ENCODE measurements around the gene DSN1. TPM values are rescaled to one million over a fixed set of nuclear protein-coding genes. Genes with fewer than 3 reads are reported as not detected.
A peak's percentile ranks its signal among the peaks of the same experiment; 100 is the strongest.

Gene DSN1
- total and polyA plus RNA-seq, 2 experiments from 2014 or later, result 19.4 to 26.4 TPM

- Histone ChIP-seq H2AFZ (no peak overlapping the region), H3K36me3 (ENCODE audit: insufficient read depth) (peaks cover 30% of the 10 kb centered on the region; the same call in 1 of the 2 replicates), H3K27me3 (ENCODE audit: insufficient read depth) (no peaks in the 10 kb centered on the region), H3K4me2 (no peak overlapping the region), H3K4me3 (no peak overlapping the region), H3K79me2 (replicated peaks; ENCODE audit: insufficient read depth) (no peaks in the 10 kb centered on the region), H3K9me2 (ENCODE audit: insufficient read depth) (no peaks in the 10 kb centered on the region), H4K20me1 (replicated peaks; ENCODE audit: insufficient read depth) (peaks cover 3% of the 10 kb centered on the region; the same call in 1 of the 2 replicates), H3K4me1 (ENCODE audit: insufficient read depth) (no peaks in the 10 kb centered on the region), H3F3A (replicated peaks; ENCODE audit: low read depth) (no peaks in the 10 kb centered on the region), H3K27ac (ENCODE audit: low read depth) (peak overlapping the region; percentile 60; the same call in 1 of the 2 replicates)
- DNase-seq (ENCODE audit: low spot score) (no peak), ATAC-seq (no peak)
- H3K4me1 Mint-ChIP-seq, result no peaks in the 10 kb centered on the region
- H3K27ac Mint-ChIP-seq, result peak overlapping the region; percentile 80
- TF ChIP-seq STAT1 (IDR thresholded peaks at IDR 0.05; ENCODE audit: unreplicated experiment) (no peak), ZNF114 (CRISPR knock-in tag; IDR thresholded peaks at IDR 0.05) (no peak), REST (IDR thresholded peaks at IDR 0.05; ENCODE audit: unreplicated experiment) (no peak), ETS1 (IDR thresholded peaks at IDR 0.05) (no peak), POLR2AphosphoS5 (IDR thresholded peaks at IDR 0.05; ENCODE audit: low read depth) (no peak), EZH2 (IDR thresholded peaks at IDR 0.05; ENCODE audit: low read depth, unreplicated experiment) (no peak), JUNB (IDR thresholded peaks at IDR 0.05; ENCODE audit: unreplicated experiment) (no peak), NANOG (IDR thresholded peaks at IDR 0.05; ENCODE audit: borderline replicate concordance) (no peak), EZH2phosphoT487 (IDR thresholded peaks at IDR 0.05; ENCODE audit: unreplicated experiment) (no peak), ZNF462 (CRISPR knock-in tag; IDR thresholded peaks at IDR 0.05) (no peak), CTCF (conservative IDR thresholded peaks at IDR 0.05; ENCODE audit: low read depth in 2 of 2) (no peak)
- H3K36me3 Mint-ChIP-seq (ENCODE audit: low read depth), result peaks cover 38% of the 10 kb centered on the region
- no peak overlapping the region for H3K4me3 Mint-ChIP-seq
- peaks cover 1% of the 10 kb centered on the region for H3K27me3 Mint-ChIP-seq (ENCODE audit: insufficient read depth, low read depth, poor library complexity)
- no peaks in the 10 kb centered on the region for H3K9me3 Mint-ChIP-seq
Measured at GRCh38 chr20:36760647-36761046, 12.9 kb downstream of the DSN1 start.
